Uterus (tissue), 4 donors: ENCODE measurements around the gene DNM3. TPM values are rescaled to one million over a fixed set of nuclear protein-coding genes. Genes with fewer than 3 reads are reported as not detected.

Source experiments
- DNase-seq, 2 donors: peaks; one replicate each; pipeline ENCODE4 v3.0.0-alpha.2; 2019 to 2020
- H3K27ac ChIP-seq, 2 donors: fragments of 200-600 bp; sonication (generic); 1 replicate in 1 of 2; 2 replicates in 1 of 2; pipeline ENCODE4 v1.5.1; 2016 to 2018
- H3K27me3 ChIP-seq, 2 donors: fragments of 200-600 bp; sonication (generic); one replicate each; pipeline ENCODE4 v1.5.1; 2018 to 2019; ENCODE audit warnings: control low read depth in 1 of 2
- H3K36me3 ChIP-seq, 2 donors: fragments of 200-600 bp; sonication (generic); one replicate each; pipeline ENCODE4 v1.5.1; 2019; ENCODE audit warnings: control low read depth in 1 of 2
- H3K4me1 ChIP-seq, 2 donors: fragments of 200-600 bp; sonication (generic); one replicate each; pipeline ENCODE4 v1.5.1; 2018 to 2019; ENCODE audit warnings: control low read depth in 1 of 2
- H3K4me3 ChIP-seq, 2 donors: fragments of 200-600 bp; sonication (generic); 1 replicate in 1 of 2; 2 replicates in 1 of 2; pipeline ENCODE4 v1.5.1; 2018 to 2019; ENCODE audit warnings: mild to moderate bottlenecking in 1 of 2
- H3K9me3 ChIP-seq, 2 donors: fragments of 200-600 bp; sonication (generic); one replicate each; pipeline ENCODE4 v1.5.1; 2019; ENCODE audit warnings: control low read depth in 1 of 2
- POLR2A ChIP-seq, 2 donors: fragments of 450-650 bp; IDR thresholded peaks; one replicate each; pipeline ENCODE4 v1.6.1; 2016; ENCODE audit warnings: antibody characterized with exemption in 2 of 2, mild to moderate bottlenecking in 1 of 2, moderate library complexity in 1 of 2
- intact Hi-C: fragments of 100-400 bp; cut with DNase I; formaldehyde crosslinking; loops from one replicate; pipeline ENCODE4 v1.15.1; 2023; ENCODE audit warnings: low total_unique reads
- total RNA-seq, 4 donors: library from RNA; depleted of rRNA in 3 of 4; stranded (reverse); fragments of >200 nt in 3 of 4; gene quantifications; one replicate each; pipeline versions ENCODE4 v1.1.0 to v1.2.4, GENCODE V29; 2014 to 2023
- TF ChIP-seq, protein P1 (sequence below), 4 experiments: fragments of 200-600 bp in 2 of 4; fragments of 450-650 bp in 2 of 4; sonication (generic) in 2 of 4; IDR thresholded peaks; one replicate each; pipeline ENCODE4 v1.5.1; 2016 to 2019; ENCODE audit warnings: antibody characterized with exemption in 4 of 4, mild to moderate bottlenecking in 2 of 4, moderate library complexity in 1 of 4
- donor health status: DM: yes; HTN: yes; CAD: no.

The DNM3 gene
- total RNA-seq, 4 donors from 2014 or later = 4.7 to 49.2 (median 14.6) TPM

DNA sequence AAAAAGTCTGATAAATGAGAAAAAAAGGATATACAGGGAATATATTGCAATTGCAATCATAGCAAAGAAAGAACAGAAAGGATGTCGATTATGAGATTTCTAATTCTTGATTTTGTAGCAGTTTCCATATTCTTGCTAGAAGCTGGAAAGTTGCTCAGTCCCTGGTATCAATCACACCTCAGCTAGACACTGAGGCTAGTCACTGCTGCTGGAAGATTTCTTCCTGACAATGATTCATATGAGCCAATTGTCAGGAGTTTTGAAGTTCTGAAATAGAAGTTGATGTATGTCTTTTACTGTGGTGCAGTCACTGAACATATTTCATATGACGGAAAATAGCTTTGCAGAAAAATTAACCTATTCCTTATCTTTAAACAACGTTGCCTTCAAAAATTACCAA is 370.8 kb downstream of the DNM3 start:
- Histone ChIP-seq H3K27ac (no peak overlapping the region), H3K4me1 (no peaks in the 10 kb centered on the region), H3K36me3 (no peaks in the 10 kb centered on the region), H3K4me3 (no peak overlapping the region), H3K9me3 (no peaks in the 10 kb centered on the region), H3K27me3 (no peaks in the 10 kb centered on the region)
- no peak for DNase-seq
- TF ChIP-seq POLR2A (IDR thresholded peaks at IDR 0.05) = no peak
- intact Hi-C loops = no loop called here

DNA sequence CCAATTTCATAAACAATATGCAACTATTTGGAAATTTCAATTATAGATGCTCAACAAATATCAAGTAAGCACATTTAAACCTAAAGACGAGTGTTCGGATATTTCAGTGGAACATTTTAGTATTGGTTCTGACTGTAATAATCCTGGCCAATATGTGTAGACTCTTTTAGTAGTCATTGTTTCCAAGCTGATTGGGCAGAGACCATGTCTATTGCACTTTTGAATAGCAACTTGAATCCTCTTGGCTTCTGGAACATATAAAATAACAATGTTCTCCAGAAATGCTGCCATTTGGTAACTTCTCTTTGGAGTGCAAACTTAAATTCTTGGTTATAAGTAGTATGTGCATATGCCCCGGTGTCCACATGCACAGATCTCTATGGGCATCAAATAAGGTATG is 373.7 kb downstream of the DNM3 start:
- Histone ChIP-seq H3K27ac (no peak overlapping the region), H3K9me3 (no peaks in the 10 kb centered on the region), H3K27me3 (no peaks in the 10 kb centered on the region), H3K36me3 (no peaks in the 10 kb centered on the region), H3K4me3 (no peak overlapping the region), H3K4me1 (no peaks in the 10 kb centered on the region)
- intact Hi-C loops = no loop called here
- TF ChIP-seq, protein P1, sequence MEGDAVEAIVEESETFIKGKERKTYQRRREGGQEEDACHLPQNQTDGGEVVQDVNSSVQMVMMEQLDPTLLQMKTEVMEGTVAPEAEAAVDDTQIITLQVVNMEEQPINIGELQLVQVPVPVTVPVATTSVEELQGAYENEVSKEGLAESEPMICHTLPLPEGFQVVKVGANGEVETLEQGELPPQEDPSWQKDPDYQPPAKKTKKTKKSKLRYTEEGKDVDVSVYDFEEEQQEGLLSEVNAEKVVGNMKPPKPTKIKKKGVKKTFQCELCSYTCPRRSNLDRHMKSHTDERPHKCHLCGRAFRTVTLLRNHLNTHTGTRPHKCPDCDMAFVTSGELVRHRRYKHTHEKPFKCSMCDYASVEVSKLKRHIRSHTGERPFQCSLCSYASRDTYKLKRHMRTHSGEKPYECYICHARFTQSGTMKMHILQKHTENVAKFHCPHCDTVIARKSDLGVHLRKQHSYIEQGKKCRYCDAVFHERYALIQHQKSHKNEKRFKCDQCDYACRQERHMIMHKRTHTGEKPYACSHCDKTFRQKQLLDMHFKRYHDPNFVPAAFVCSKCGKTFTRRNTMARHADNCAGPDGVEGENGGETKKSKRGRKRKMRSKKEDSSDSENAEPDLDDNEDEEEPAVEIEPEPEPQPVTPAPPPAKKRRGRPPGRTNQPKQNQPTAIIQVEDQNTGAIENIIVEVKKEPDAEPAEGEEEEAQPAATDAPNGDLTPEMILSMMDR (IDR thresholded peaks at IDR 0.05) = no peak
- TF ChIP-seq POLR2A (IDR thresholded peaks at IDR 0.05) = no peak
- DNase-seq = no peak

DNA sequence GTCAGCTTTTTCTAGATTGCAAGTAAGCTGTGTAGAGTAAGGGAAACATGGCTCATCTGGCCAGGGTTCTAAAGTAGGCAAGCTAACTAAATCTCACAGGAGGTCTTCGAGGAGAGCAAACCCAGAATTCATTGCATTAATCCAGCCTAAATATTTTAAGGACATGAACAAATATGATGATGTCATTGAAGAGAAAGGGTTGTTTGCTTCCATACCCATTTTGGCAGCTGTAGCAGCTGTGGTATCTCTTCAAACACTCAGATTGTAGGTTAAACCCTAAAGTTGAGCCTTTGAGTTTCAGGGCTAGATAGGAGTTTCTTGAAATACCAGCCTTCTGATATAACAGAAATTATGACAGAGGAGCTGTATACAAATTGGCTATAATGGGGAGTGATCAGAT is 378.7 kb downstream of the DNM3 start:
- no peak overlapping the region for H3K27ac ChIP-seq
- H3K4me3 ChIP-seq = no peak overlapping the region
- no peaks in the 10 kb centered on the region for H3K36me3 ChIP-seq
- intact Hi-C loops = no loop called here
- no peak for TF ChIP-seq POLR2A (IDR thresholded peaks at IDR 0.05)
- TF ChIP-seq, protein P1 (IDR thresholded peaks at IDR 0.05) = no peak
- no peaks in the 10 kb centered on the region for H3K9me3 ChIP-seq
- H3K4me1 ChIP-seq = no peaks in the 10 kb centered on the region
- no peaks in the 10 kb centered on the region for H3K27me3 ChIP-seq
- DNase-seq = no peak

DNA sequence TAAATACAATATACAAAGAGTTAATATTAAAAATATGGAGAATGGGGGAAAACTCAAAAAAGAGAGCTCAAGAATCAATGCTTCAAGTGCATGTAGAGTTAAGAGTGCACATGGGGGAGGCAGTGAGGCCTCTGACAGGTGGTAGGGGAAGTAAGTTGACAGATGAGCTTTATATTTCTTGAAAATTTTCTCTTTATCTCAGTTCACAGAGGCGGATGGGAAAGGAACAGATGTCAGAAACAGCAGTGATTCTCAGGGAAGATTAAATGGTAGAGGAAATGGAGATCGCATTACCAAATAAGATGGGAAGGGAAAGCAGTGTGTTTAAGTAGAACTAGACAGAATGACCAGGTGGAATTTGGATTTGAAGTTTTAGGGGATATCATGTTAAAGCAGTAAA is 379.1 kb downstream of the DNM3 start:
- no peak for DNase-seq
- Histone ChIP-seq H3K4me1 (no peaks in the 10 kb centered on the region), H3K9me3 (no peaks in the 10 kb centered on the region), H3K4me3 (no peak overlapping the region), H3K27me3 (no peaks in the 10 kb centered on the region), H3K36me3 (no peaks in the 10 kb centered on the region), H3K27ac (no peak overlapping the region)
- intact Hi-C loops = no loop called here
- TF ChIP-seq, protein P1 (IDR thresholded peaks at IDR 0.05) = no peak
- no peak for TF ChIP-seq POLR2A (IDR thresholded peaks at IDR 0.05)

DNA sequence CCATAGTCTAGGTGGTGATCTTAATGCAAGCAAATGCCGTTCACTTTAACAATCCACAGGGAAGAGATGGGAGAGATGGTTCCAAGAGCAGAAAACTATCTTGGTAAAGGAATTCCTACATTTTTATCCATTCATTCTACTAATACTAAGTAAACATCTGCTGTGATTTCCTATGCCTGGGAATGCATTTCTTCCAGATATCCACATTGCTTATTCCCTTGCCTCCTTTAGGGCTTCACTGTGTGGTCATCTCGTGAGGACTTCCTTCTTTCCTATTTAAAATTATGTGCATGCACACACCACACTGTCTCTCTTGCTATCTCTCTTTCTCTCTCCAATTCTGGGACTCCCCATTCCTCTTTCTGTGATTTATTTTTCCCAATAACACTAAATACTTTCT is 380.1 kb downstream of the DNM3 start:
- intact Hi-C loops = no loop called here
- no peaks in the 10 kb centered on the region for H3K27me3 ChIP-seq

More for the DNA sequence above, 380.1 kb downstream of the DNM3 start:
- Histone ChIP-seq H3K27ac (no peak overlapping the region), H3K4me1 (no peaks in the 10 kb centered on the region), H3K4me3 (no peak overlapping the region), H3K9me3 (no peaks in the 10 kb centered on the region), H3K36me3 (no peaks in the 10 kb centered on the region)
- no peak for DNase-seq
- no peak for TF ChIP-seq POLR2A (IDR thresholded peaks at IDR 0.05)
- TF ChIP-seq, protein P1 (IDR thresholded peaks at IDR 0.05) = no peak
